GM19023 (cell line): Measurements from ENCODE around the gene ITGA5.

Experiments
- ATAC-seq: cut with Tn5 transposase; IDR thresholded peaks from one replicate; pipeline ENCODE4 v1.9.1; 2021; ENCODE audit warnings: mild to moderate bottlenecking, moderate library complexity; ENCODE audit not compliant: unreplicated experiment

The ITGA5 gene

GRCh38 chr12:54390668-54391551 is 28.2 kb downstream of the ITGA5 start:
- ATAC-seq = no peak

- ATAC-seq = no peak
Observed at GRCh38 chr12:54390176-54390667, 28.8 kb downstream of the ITGA5 start.

GRCh38 chr12:54389607-54390175 is 29.4 kb downstream of the ITGA5 start:
- no peak for ATAC-seq

GRCh38 chr12:54389134-54389508 is 29.9 kb downstream of the ITGA5 start:
- no peak for ATAC-seq

- ATAC-seq = no peak
Observed at GRCh38 chr12:54388237-54389133, 30.6 kb downstream of the ITGA5 start.

GRCh38 chr12:54387114-54387467 is 32.0 kb downstream of the ITGA5 start:
- no peak for ATAC-seq

- no peak for ATAC-seq
Observed at GRCh38 chr12:54386403-54387113, 32.5 kb downstream of the ITGA5 start.

GRCh38 chr12:54385251-54385914 is 33.7 kb downstream of the ITGA5 start:
- ATAC-seq = peak; percentile 39

GRCh38 chr12:54384591-54385041 is 34.5 kb downstream of the ITGA5 start, which contains the start of gene ZNF385A:
Gene ZNF385A, minus strand, starts transcription at chr12:54384733. Its CDS starts 219 bp downstream, at chr12:54384514.
- ATAC-seq = peak; percentile 33

- no peak for ATAC-seq
Observed at GRCh38 chr12:54383041-54383609, 35.9 kb downstream of the ITGA5 start.

- ATAC-seq = no peak
Observed at GRCh38 chr12:54381136-54381535, 37.9 kb downstream of the ITGA5 start.

GRCh38 chr12:54379398-54380201 is 39.5 kb downstream of the ITGA5 start:
- ATAC-seq = peak; percentile 79

GRCh38 chr12:54378796-54379397 is 40.2 kb downstream of the ITGA5 start:
- no peak for ATAC-seq

- ATAC-seq = no peak
Observed at GRCh38 chr12:54377797-54378515, 41.1 kb downstream of the ITGA5 start.

GRCh38 chr12:54377007-54377406 is 42.1 kb downstream of the ITGA5 start:
- ATAC-seq = no peak

- ATAC-seq = no peak
Observed at GRCh38 chr12:54376596-54376995, 42.5 kb downstream of the ITGA5 start.

- ATAC-seq = no peak
Observed at GRCh38 chr12:54375259-54375579, 43.8 kb downstream of the ITGA5 start.
